Esophagus squamous epithelium (tissue), 5 donors: Measurements from ENCODE around the gene MSH4. TPM values are rescaled to one million over a fixed set of nuclear protein-coding genes. Genes with fewer than 3 reads are reported as not detected.

ENCODE experiments used
- DNase-seq: peaks from one replicate; lab custom pipeline; 2025; lab: John Stamatoyannopoulos, UW
- H3K27ac ChIP-seq, 4 donors: fragments of 200-600 bp; sonication (generic); one replicate each; pipeline ENCODE4 v1.5.1; 2016 to 2019; ENCODE audit warnings: mild to moderate bottlenecking in 1 of 4
- H3K27me3 ChIP-seq, 4 donors: fragments of 200-600 bp; sonication (generic); 1 replicate in 3 of 4; 2 replicates in 1 of 4; pipeline versions ENCODE4 v1.5.1 to v1.6.0; 2017 to 2021; ENCODE audit warnings: antibody characterized with exemption in 1 of 4
- H3K36me3 ChIP-seq, 3 donors: fragments of 200-600 bp; sonication (generic); one replicate each; pipeline ENCODE4 v1.5.1; 2016 to 2019
- H3K4me1 ChIP-seq, 3 donors: fragments of 200-600 bp; sonication (generic); one replicate each; pipeline ENCODE4 v1.5.1; 2017 to 2019
- H3K4me3 ChIP-seq, 4 donors: fragments of 200-600 bp; sonication (generic); 1 replicate in 3 of 4; 2 replicates in 1 of 4; pipeline ENCODE4 v1.5.1; 2016 to 2019; ENCODE audit warnings: mild to moderate bottlenecking in 2 of 4, moderate library complexity in 1 of 4
- H3K9me3 ChIP-seq, 3 donors: fragments of 200-600 bp; sonication (generic); one replicate each; pipeline ENCODE4 v1.5.1; 2016 to 2019
- POLR2A ChIP-seq, 4 donors: fragments of 450-650 bp; IDR thresholded peaks; one replicate each; pipeline ENCODE4 v1.6.1; 2017; ENCODE audit warnings: antibody characterized with exemption in 4 of 4, mild to moderate bottlenecking in 4 of 4, moderate library complexity in 3 of 4
- WGBS, 2 donors: methylation state at CpG; one replicate each; pipeline ENCODE4 v1.1.5; 2018; 5-methylcytosine and 5-hydroxymethylcytosine counted together
- intact Hi-C: fragments of 100-400 bp; cut with DNase I; formaldehyde crosslinking; loops from one replicate; pipeline ENCODE4 v1.15.0; 2022
- total RNA-seq, 4 donors: library from RNA; depleted of rRNA; stranded (reverse); fragments of >200 nt; gene quantifications; one replicate each; pipeline ENCODE4 v1.1.0, GENCODE V29; 2016
- TF ChIP-seq, protein P1 (sequence below), 6 experiments: fragments of 450-650 bp in 4 of 6; fragments of 200-600 bp in 2 of 6; sonication (generic) in 2 of 6; IDR thresholded peaks; one replicate each; pipeline ENCODE4 v1.5.1; 2016 to 2019; ENCODE audit warnings: antibody characterized with exemption in 6 of 6, mild to moderate bottlenecking in 4 of 6, moderate library complexity in 4 of 6
- donor health status: DM: yes; HTN: yes; CAD: no.

MSH4 gene
- total RNA-seq, 4 donors from 2014 or later: 0.35 to 0.38 TPM; not detected in 2

GRCh38 chr1:75855734-75856133, 59.1 kb downstream of the MSH4 start:
- no peak for TF ChIP-seq POLR2A (IDR thresholded peaks at IDR 0.05)
- TF ChIP-seq, protein P1, sequence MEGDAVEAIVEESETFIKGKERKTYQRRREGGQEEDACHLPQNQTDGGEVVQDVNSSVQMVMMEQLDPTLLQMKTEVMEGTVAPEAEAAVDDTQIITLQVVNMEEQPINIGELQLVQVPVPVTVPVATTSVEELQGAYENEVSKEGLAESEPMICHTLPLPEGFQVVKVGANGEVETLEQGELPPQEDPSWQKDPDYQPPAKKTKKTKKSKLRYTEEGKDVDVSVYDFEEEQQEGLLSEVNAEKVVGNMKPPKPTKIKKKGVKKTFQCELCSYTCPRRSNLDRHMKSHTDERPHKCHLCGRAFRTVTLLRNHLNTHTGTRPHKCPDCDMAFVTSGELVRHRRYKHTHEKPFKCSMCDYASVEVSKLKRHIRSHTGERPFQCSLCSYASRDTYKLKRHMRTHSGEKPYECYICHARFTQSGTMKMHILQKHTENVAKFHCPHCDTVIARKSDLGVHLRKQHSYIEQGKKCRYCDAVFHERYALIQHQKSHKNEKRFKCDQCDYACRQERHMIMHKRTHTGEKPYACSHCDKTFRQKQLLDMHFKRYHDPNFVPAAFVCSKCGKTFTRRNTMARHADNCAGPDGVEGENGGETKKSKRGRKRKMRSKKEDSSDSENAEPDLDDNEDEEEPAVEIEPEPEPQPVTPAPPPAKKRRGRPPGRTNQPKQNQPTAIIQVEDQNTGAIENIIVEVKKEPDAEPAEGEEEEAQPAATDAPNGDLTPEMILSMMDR (IDR thresholded peaks at IDR 0.05): no peak
- H3K27me3 ChIP-seq: no peaks in the 10 kb centered on the region
- H3K4me1 ChIP-seq: no peaks in the 10 kb centered on the region
- no peak overlapping the region for H3K4me3 ChIP-seq
- no peaks in the 10 kb centered on the region for H3K36me3 ChIP-seq
- no peaks in the 10 kb centered on the region for H3K9me3 ChIP-seq
- intact Hi-C loops: no loop called here
- DNase-seq: no peak
- no peak overlapping the region for H3K27ac ChIP-seq

GRCh38 chr1:75861831-75862230, 65.1 kb downstream of the MSH4 start:
- Histone ChIP-seq H3K27me3 (no peaks in the 10 kb centered on the region), H3K4me3 (no peak overlapping the region), H3K9me3 (no peaks in the 10 kb centered on the region), H3K27ac (no peak overlapping the region), H3K36me3 (no peaks in the 10 kb centered on the region), H3K4me1 (no peaks in the 10 kb centered on the region)
- WGBS, 2 donors: 40 to 75% methylated on average over 1 to 5 of the region's 6 CpGs
- DNase-seq: no peak
- TF ChIP-seq POLR2A (IDR thresholded peaks at IDR 0.05): no peak
- TF ChIP-seq, protein P1 (IDR thresholded peaks at IDR 0.05): no peak
- intact Hi-C loops: no loop called here

DNA sequence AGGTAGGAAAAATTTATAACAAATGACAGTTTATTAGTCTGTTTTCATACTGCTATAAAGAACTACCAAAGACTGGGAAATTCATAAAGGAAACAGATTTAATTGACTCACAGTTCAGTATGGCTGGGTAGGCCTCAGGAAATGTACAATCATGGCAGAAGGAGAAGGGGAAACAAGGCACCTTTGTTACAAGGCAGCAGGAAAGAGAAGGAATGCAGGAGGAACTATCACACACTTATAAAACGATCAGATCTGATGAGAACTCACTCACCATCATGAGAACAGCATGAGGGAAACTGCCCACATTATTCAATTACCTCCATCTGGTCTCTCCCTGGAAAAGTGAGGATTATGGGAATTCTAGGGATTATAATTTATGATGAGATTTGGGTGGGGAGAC, 74.3 kb downstream of the MSH4 start:
- TF ChIP-seq, protein P1 (IDR thresholded peaks at IDR 0.05): no peak
- TF ChIP-seq POLR2A (IDR thresholded peaks at IDR 0.05): no peak
- Histone ChIP-seq H3K9me3 (no peaks in the 10 kb centered on the region), H3K4me3 (no peak overlapping the region), H3K27ac (no peak overlapping the region), H3K4me1 (no peaks in the 10 kb centered on the region), H3K36me3 (no peaks in the 10 kb centered on the region), H3K27me3 (no peaks in the 10 kb centered on the region)
- 26 to 44% methylated on average over 1 of the region's 1 CpG for WGBS, 2 donors
- intact Hi-C loops: no loop called here
- DNase-seq: no peak

DNA sequence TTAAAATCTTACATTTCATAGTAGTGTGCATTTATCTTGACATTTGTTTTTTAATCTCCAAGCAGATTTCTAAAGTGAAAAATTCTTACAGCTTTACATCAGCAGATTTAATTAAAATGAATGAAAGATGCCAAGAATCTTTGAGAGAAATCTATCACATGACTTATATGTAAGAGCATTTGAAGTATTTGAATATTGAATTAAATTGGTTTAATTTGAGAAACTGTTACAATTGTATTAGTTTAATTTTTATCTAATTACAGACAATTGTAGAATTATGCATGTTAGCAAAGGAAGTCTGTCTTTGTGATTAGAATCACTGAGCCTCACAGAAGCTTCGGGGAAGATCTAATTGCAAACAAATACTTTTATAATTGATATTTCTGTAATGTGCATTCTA, 83.3 kb downstream of the MSH4 start:
- no peak overlapping the region for H3K4me3 ChIP-seq
- no peaks in the 10 kb centered on the region for H3K36me3 ChIP-seq
- H3K27me3 ChIP-seq: no peaks in the 10 kb centered on the region
- intact Hi-C loops: no loop called here
- H3K4me1 ChIP-seq: no peaks in the 10 kb centered on the region
- no peaks in the 10 kb centered on the region for H3K9me3 ChIP-seq
- 75 to 85% methylated on average over 1 of the region's 1 CpG for WGBS, 2 donors
- TF ChIP-seq POLR2A (IDR thresholded peaks at IDR 0.05): no peak
- TF ChIP-seq, protein P1 (IDR thresholded peaks at IDR 0.05): no peak
- DNase-seq: no peak
- H3K27ac ChIP-seq: no peak overlapping the region

GRCh38 chr1:75884437-75884836, 87.8 kb downstream of the MSH4 start:
- no peaks in the 10 kb centered on the region for H3K4me1 ChIP-seq
- H3K9me3 ChIP-seq: no peaks in the 10 kb centered on the region
- 73 to 80% methylated on average over 1 of the region's 1 CpG for WGBS, 2 donors
- H3K36me3 ChIP-seq: no peaks in the 10 kb centered on the region
- intact Hi-C loops: no loop called here
- no peak overlapping the region for H3K4me3 ChIP-seq
- H3K27me3 ChIP-seq: no peaks in the 10 kb centered on the region
- H3K27ac ChIP-seq: no peak overlapping the region
- no peak for DNase-seq
- no peak for TF ChIP-seq POLR2A (IDR thresholded peaks at IDR 0.05)
- TF ChIP-seq, protein P1 (IDR thresholded peaks at IDR 0.05): no peak
